ENCODE results near the gene SETD1A. TPM values are rescaled to one million over a fixed set of nuclear protein-coding genes. Genes with fewer than 3 reads are reported as not detected.

SETD1A gene
- 11.6 TPM for polyA plus RNA-seq (2013, experiment 1 of 2; ENCODE audit: insufficient read length)
- polyA plus RNA-seq (2013, experiment 2 of 2; ENCODE audit: insufficient read length): 12.1 TPM

- DNase-seq: peak; percentile 97
These were observed at the start of gene SETD1A for GRCh38 chr16:30957456-30958174. TSS of gene SETD1A (plus strand) at chr16:30957754. CDS start at chr16:30958732, 978 bp downstream.

DNA sequence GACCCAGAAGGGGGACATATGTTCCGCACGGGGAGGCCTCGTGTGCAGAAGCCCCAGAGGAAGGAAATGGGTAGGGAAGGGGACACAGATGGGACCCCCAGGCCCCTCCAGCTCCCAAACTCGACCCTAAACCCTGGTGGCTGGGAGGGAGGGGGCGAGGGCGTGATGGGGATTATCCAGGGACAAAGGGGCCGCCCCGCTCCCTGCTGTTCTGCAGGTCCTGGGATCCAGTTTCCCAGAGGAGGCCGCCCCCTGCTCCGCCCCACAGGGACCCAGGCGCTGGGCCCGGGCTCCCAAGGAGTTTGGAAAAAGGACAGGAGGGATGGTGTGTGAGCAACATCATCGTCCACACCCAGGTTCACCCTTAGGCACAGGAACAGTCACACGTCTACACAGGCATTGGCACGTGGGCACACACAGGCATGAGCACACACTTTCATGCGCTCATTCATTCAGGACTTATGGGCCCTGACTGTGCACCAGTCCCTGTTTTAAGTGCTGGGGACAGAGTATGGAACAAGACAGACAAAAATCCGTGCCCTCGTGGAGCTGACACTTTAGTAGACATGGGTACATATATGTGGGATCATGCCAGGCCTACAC is 47.0 kb upstream of the SETD1A start:
- DNase-seq: no peak

DNA sequence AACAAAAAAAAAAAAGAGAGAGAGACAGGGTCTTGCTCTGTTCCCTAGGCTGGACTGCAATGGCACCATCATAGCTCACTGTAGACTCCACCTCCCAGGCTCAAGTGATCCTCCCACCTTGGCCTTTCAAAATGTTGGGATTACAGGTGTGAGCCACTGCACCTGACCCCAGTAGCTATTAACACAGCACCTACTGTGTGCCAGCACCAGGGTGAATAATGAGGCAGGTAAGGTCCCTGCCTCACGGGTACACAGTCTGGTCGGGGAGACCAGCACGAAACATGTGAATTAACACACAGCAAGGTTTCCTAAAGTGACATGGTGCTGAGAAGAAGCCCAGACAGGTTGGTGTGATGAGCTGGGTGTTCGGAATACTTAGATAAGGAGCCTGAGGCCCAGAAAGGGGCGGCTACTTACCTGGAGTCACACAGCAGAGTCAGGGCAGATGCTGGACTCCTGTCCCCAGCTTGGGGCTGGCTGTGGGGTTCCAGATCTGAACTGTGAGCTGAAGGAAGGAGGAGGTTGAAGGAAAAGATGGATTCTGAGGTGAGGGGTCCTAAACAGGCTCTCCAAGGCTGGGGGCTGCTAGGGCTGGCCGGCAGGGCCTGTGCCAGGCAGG is 44.7 kb upstream of the SETD1A start:
- no peak for DNase-seq

- no peak for DNase-seq
These were observed 42.7 kb upstream of the SETD1A start for GRCh38 chr16:30914830-30915229.

DNA sequence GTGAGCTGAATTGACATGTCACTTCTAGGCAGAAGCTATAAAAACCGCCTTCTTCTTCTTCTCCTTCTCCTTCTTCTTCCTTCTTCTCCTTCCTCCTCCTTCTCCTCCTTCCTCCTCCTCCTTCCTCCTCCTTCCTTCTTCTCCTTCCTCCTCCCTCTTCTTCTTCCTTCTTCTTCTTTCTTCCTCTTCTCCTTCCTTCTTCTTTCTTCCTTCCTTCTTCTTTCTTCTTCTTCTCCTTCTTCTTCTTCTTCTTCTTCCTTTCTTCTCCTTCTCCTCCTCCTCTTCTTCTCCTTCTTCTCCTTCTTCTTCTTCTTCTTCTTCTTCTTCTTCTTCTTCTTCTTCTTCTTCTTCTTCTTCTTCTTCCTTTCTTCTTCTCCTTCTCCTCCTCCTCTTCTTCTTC is 38.9 kb upstream of the SETD1A start:
- DNase-seq: no peak

DNA sequence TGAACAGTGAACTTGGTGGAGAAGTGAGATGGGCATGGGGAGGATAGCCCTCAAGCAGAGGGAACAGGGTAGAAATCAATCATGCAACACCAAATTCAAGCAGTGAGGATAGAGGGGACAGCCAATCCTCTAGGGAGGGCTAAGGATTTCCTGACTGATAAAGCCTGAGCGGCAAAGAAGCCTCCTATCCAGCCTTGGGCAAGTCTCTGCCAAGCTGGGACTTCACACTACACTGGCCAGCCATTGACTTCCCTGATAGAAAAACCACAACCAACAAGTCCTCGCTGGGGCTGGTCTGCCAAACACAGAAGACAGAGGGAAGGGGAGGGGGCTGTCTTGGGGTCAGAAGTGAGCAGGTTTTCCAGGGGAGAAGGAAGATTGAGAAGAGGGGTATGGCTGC is 36.7 kb upstream of the SETD1A start:
- DNase-seq: no peak

DNA sequence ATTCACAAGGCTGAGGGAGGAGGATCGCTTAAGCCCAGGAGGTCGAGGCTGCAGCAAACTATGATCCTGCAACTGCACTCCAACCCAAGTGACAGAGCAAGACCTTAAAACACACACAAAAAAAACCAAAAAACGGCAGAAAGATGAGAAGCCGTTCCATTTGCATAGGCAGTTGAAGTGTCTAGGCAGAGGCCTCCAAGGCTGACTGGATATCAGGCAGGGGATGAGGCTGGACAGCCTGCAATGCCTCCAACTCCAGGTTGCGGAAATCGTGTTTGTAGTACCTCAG is 36.2 kb upstream of the SETD1A start:
- DNase-seq: no peak

GRCh38 chr16:30921748-30922419 is 35.7 kb upstream of the SETD1A start:
- peak; percentile 89 for DNase-seq

- peak; percentile 100 for DNase-seq
These were observed 35.1 kb upstream of the SETD1A start for GRCh38 chr16:30922420-30922959.

DNA sequence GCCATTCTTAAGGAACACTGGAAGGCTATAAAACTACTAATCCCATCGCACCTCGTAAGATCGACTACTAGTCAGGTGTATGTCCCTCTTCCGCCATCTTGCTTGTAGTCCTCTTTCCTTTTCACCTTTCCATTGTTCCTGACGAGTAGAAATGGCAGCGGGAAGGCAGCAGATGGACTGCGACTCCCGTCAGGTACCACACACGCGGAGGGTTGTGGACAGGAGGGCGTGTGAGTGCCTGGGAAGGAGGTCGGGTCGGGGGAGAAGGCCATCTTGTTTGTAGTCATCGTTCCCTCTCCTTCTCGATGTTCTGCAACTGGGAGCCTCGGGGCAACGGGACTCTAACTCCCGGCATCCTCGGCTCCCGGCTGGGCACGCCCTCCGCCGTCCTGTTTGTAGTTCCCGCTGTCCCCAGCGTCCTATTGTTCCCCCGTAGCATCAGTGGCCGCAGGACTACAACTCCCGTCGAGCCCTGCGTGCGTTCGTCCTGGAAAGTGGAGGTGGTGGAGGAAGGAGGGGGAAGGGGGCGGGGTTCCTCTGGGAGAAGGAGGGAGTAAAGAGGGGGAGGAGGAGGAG is 34.5 kb upstream of the SETD1A start:
- peak; percentile 100 for DNase-seq

- DNase-seq: no peak
These were observed 33.9 kb upstream of the SETD1A start, which contains the start of gene FBXL19 for GRCh38 chr16:30923554-30924075. TSS of gene FBXL19 (plus strand) at chr16:30923572. CDS start at chr16:30925755, 2,183 bp downstream.

- no peak for DNase-seq
These were observed 33.3 kb upstream of the SETD1A start for GRCh38 chr16:30924076-30924912.

DNA sequence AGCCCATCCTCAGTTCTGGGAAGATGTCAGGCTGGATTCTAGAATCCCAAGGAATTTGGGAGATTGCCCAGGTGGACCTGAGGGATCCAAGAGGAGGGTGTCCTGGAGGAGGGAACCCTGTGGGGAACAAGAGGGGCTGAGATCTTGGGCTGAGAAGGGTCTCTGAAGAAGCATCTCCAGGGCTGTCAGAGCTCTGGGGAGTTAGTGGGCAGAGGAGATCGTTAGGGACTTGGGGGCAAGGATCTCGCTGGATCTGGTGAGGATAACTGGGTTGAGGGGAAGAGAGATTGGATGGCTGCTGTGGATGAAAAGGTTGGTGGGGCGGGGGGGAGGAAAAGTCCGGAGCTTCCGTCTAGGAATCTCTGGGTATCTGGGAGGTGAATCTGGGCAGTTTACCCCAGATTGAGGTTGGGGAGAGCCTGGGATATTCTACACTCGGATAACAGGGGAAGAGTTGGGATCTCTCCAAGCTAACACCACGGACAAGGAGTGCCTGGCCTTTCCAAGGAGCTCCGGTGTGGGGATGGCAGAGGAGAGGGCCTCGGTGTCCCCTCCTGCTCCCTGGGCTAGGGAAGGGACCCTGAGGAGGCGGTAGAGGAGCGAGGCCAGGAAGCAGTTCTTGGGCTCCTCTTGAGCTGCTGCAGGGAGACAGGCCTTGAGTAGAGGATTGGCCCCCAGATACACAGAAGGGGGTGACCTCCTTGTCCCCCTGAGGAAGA is 32.5 kb upstream of the SETD1A start:
- DNase-seq: no peak

DNA sequence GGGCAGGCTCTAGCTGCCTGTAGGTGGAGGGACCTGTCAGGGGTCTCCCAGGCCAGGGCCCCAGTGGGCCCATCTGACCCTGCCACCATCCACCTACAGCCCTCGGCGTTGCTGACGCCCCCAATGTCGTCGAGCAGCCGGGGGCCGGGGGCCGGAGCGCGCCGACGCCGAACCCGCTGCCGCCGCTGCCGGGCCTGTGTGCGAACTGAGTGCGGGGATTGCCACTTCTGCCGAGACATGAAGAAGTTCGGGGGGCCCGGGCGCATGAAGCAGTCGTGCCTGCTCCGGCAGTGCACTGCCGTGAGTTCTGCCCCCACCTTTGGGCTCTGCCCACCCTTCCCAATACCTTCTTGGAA is 31.9 kb upstream of the SETD1A start:
- DNase-seq: no peak

- no peak for DNase-seq
These were observed 31.4 kb upstream of the SETD1A start for GRCh38 chr16:30925995-30926811.

DNA sequence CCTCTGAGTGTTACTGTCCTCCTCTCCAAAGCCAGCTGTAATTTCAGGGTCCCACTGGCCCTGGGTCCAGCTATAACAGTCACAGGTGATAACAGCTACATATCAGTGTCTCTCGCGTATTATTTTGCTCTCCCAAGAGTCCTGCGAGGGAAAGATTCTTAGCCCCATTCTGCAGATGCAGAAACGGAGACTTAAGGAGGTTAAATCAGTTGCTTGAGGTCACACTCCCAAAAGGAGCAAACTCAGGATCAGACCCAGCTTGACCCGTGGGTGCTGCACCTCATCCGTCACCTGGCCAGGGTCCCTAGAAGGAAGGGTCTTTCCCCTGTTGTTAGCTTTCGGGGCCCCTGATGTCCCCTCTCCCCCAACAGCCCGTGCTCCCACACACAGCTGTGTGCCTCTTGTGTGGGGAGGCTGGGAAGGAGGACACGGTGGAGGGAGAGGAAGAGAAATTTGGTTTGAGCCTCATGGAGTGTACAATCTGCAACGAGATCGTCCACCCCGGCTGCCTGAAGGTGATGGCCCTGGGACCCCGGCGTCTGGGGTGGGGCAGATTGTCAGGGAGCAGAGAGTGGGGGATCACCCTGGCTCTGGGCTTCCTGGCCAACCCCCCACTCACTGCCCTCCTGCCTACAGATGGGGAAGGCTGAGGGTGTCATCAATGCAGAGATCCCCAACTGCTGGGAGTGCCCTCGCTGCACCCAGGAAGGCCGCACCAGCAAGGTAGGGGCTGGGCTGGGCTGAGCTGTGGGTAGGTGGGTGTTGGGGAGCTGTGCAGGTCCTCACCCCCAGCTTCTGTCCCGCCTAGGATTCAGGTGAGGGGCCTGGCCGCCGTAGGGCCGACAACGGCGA is 30.4 kb upstream of the SETD1A start:
- DNase-seq: no peak

GRCh38 chr16:30927789-30928378 is 29.7 kb upstream of the SETD1A start:
- peak; percentile 14 for DNase-seq

GRCh38 chr16:30928390-30928789 is 29.2 kb upstream of the SETD1A start:
- no peak for DNase-seq

DNA sequence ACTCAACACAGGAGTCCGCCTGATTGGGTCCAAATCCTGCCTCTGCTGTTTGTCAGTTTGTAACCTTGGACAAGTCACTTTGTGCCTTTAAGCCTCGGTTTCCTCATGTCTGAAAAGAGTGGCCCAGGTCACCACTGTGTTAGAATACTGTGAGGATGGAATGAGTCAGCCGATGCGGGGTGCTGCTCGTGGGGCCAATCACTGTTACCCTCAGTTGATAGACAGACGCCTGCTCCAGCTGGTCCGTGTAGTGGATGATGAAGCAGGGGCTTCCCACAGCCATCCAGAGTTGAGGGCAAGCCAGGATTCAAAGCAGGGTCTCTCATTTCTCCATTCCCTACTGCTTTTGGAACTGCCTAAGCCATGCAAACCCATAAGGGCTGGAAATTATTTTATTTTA is 28.4 kb upstream of the SETD1A start:
- no peak for DNase-seq
